RWPE1 (cell line): ENCODE data around the gene PCSK7.

Experiments used
- CTCF ChIA-PET: fragments of 350-600 bp; sonication (Branson Sonifier 250); formaldehyde crosslinking; extraction: SDS; loops from one replicate; lab custom pipeline; 2021; lab: Yijun Ruan, JAX
- POLR2A ChIA-PET: fragments of 400-600 bp; formaldehyde crosslinking; extraction: SDS; loops from one replicate; lab custom pipeline; 2020; ENCODE audit warnings: antibody characterized with exemption; ENCODE audit not compliant: low non-redundant PET; lab: Yijun Ruan, JAX
- DNase-seq: peaks from one replicate; pipeline ENCODE4 v3.0.0; 2012; ENCODE audit warnings: low spot score
- H3K27ac ChIP-seq: fragments of 450-650 bp; 2 replicates; pipeline ENCODE4 v1.5.1; 2017
- CTCF ChIP-seq: fragments of 450-650 bp; conservative IDR thresholded peaks from 2 replicates; pipeline ENCODE4 v1.5.1; 2017; ENCODE audit warnings: low read depth, mild to moderate bottlenecking

Gene PCSK7

GRCh38 chr11:117232092-117232878 is 412 bp upstream of the PCSK7 start, which contains the start of gene RNF214:
Gene RNF214 (plus strand): TSS chr11:117232671. CDS start chr11:117234273, 1,602 bp downstream.
- POLR2A ChIA-PET, result no interaction called here
- CTCF ChIA-PET, result interaction anchor here (0.6 to 1.1 kb wide), 7 partner anchors 9 to 1765 kb away, joined by 3 to 7 read pairs (median 3); no protein-coding TSS in a partner anchor
- peak within 1 kb of the TSS; percentile 84 for H3K27ac ChIP-seq
- TF ChIP-seq CTCF, result peak; percentile 94
- DNase-seq, result peak; percentile 93

- ChIA-PET CTCF (interaction anchor here (0.6 to 1.1 kb wide), 3 partner anchors 10 to 341 kb away, joined by 3 to 7 read pairs (median 3); no protein-coding TSS in a partner anchor), POLR2A (no interaction called here)
- H3K27ac ChIP-seq, result peak overlapping the region; percentile 84
- TF ChIP-seq CTCF, result no peak
- peak; percentile 41 for DNase-seq
Measured at GRCh38 chr11:117230999-117231841, 653 bp downstream of the PCSK7 start.

DNA sequence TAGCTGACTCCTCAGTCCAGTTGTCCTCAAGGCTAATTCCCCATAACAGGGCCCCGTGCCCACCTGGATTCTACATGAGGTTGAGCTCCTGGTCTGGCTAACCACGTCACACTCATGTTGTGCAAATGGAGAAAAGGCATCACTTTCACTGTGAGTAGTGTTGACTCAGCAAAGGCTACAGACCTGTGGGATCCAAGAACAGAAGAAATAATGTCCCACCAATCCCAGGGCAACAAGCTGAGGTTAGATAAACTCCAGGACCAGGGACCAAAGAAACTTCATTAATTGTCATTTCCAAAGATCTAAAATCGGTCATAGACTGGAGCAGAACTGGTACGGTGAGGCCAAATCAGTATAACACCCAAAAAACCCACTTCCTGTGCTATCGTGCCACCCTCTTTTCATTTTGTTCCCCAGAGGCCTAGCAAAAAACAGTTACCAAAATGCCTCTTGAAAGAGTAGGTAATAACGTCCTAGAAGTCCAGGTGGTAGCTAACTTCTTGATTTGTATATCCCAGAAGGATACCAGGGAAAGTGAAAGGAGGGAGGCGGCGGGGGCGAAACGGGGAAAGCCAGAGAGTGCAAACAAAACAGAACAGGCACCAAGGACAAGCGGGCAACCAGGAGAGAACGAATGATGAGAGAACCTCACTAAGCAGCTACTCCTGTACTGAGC is 1.4 kb downstream of the PCSK7 start:
- CTCF ChIA-PET, result no interaction called here
- TF ChIP-seq CTCF, result no peak
- H3K27ac ChIP-seq, result peak overlapping the region; percentile 53
- no peak for DNase-seq
- POLR2A ChIA-PET, result no interaction called here

- TF ChIP-seq CTCF, result no peak
- peak overlapping the region; percentile 4; the same call in 1 of the 2 replicates for H3K27ac ChIP-seq
- POLR2A ChIA-PET, result no interaction called here
- CTCF ChIA-PET, result no interaction called here
- no peak for DNase-seq
Measured at GRCh38 chr11:117229931-117230285, 2.0 kb downstream of the PCSK7 start.

- no peak for TF ChIP-seq CTCF
- DNase-seq, result no peak
- CTCF ChIA-PET, result interaction anchor here (0.6 kb wide), 1 partner anchor 183 kb away, joined by 3 read pairs; no protein-coding TSS in a partner anchor
- POLR2A ChIA-PET, result no interaction called here
- peak overlapping the region; percentile 4; the same call in 1 of the 2 replicates for H3K27ac ChIP-seq
Measured at GRCh38 chr11:117229411-117229810, 2.5 kb downstream of the PCSK7 start.

- ChIA-PET POLR2A (no interaction called here), CTCF (interaction anchor here (0.6 to 1.4 kb wide), 2 partner anchors 48 to 496 kb away, joined by 3 to 4 read pairs; no protein-coding TSS in a partner anchor)
- no peak overlapping the region for H3K27ac ChIP-seq
- no peak for TF ChIP-seq CTCF
- no peak for DNase-seq
Measured at GRCh38 chr11:117228091-117228490, 3.8 kb downstream of the PCSK7 start.
